ENCODE measurements around the gene LIPC. TPM values are rescaled to one million over a fixed set of nuclear protein-coding genes. Genes with fewer than 3 reads are reported as not detected.

LIPC gene
- total and polyA plus RNA-seq, 2 experiments from 2014 or later, result not detected

DNA sequence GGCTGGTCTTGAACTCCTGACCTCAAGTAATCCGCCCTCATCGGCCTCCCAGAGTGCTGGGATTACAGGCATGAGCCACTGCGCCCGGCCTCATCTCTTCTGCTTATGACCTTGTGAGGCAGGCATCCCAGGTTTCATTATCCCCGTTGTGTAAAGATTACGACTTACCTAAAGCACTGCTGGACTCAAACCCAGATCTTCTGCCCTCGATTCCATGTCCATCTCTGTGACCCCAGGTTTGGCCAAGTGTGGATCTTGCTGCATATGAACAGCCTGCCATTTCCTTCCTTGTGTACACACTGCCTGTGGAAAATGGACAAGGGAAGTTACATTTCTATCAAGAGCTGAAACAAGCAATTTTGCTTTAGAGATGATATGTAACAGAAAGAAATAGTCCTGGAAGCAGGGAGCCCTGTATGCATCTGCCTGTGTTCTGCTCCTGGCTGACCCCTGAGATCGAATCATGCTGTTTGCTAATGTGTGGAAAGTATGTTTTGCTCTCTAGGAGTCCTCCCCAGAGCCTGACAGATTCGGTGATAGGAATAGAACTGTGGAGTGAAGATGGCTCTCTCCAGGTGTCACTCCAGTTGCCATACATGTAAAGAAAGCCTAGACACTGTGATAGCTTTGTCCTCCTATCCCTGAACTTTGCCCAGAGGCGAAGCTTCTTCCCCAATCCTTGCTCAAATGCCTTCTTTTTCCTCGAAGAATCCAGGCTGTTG, 11.8 kb upstream of the LIPC start:
- no peak for TF ChIP-seq ZNF331 (CRISPR knock-in tag; IDR thresholded peaks at IDR 0.05; ENCODE audit: low read depth)
- TF ChIP-seq JUNB (IDR thresholded peaks at IDR 0.05; ENCODE audit: unreplicated experiment), result no peak
- no peak for TF ChIP-seq NANOG (IDR thresholded peaks at IDR 0.05; ENCODE audit: borderline replicate concordance)
- TF ChIP-seq, protein P1, sequence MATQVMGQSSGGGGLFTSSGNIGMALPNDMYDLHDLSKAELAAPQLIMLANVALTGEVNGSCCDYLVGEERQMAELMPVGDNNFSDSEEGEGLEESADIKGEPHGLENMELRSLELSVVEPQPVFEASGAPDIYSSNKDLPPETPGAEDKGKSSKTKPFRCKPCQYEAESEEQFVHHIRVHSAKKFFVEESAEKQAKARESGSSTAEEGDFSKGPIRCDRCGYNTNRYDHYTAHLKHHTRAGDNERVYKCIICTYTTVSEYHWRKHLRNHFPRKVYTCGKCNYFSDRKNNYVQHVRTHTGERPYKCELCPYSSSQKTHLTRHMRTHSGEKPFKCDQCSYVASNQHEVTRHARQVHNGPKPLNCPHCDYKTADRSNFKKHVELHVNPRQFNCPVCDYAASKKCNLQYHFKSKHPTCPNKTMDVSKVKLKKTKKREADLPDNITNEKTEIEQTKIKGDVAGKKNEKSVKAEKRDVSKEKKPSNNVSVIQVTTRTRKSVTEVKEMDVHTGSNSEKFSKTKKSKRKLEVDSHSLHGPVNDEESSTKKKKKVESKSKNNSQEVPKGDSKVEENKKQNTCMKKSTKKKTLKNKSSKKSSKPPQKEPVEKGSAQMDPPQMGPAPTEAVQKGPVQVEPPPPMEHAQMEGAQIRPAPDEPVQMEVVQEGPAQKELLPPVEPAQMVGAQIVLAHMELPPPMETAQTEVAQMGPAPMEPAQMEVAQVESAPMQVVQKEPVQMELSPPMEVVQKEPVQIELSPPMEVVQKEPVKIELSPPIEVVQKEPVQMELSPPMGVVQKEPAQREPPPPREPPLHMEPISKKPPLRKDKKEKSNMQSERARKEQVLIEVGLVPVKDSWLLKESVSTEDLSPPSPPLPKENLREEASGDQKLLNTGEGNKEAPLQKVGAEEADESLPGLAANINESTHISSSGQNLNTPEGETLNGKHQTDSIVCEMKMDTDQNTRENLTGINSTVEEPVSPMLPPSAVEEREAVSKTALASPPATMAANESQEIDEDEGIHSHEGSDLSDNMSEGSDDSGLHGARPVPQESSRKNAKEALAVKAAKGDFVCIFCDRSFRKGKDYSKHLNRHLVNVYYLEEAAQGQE (IDR thresholded peaks at IDR 0.05; ENCODE audit: unreplicated experiment), result no peak
- no peak for TF ChIP-seq ZNF114 (CRISPR knock-in tag; IDR thresholded peaks at IDR 0.05)
- no peak for TF ChIP-seq CREB1 (CRISPR knock-in tag; IDR thresholded peaks at IDR 0.05; ENCODE audit: low read depth)
- TF ChIP-seq, protein P2, sequence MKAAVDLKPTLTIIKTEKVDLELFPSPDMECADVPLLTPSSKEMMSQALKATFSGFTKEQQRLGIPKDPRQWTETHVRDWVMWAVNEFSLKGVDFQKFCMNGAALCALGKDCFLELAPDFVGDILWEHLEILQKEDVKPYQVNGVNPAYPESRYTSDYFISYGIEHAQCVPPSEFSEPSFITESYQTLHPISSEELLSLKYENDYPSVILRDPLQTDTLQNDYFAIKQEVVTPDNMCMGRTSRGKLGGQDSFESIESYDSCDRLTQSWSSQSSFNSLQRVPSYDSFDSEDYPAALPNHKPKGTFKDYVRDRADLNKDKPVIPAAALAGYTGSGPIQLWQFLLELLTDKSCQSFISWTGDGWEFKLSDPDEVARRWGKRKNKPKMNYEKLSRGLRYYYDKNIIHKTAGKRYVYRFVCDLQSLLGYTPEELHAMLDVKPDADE (IDR thresholded peaks at IDR 0.05), result no peak
- TF ChIP-seq POLR2AphosphoS5 (IDR thresholded peaks at IDR 0.05; ENCODE audit: low read depth), result no peak
- TF ChIP-seq ZNF462 (CRISPR knock-in tag; IDR thresholded peaks at IDR 0.05), result no peak
- no peak for TF ChIP-seq EZH2 (IDR thresholded peaks at IDR 0.05; ENCODE audit: low read depth, unreplicated experiment)
- no peak for TF ChIP-seq EZH2phosphoT487 (IDR thresholded peaks at IDR 0.05; ENCODE audit: unreplicated experiment)
- TF ChIP-seq, protein P3, sequence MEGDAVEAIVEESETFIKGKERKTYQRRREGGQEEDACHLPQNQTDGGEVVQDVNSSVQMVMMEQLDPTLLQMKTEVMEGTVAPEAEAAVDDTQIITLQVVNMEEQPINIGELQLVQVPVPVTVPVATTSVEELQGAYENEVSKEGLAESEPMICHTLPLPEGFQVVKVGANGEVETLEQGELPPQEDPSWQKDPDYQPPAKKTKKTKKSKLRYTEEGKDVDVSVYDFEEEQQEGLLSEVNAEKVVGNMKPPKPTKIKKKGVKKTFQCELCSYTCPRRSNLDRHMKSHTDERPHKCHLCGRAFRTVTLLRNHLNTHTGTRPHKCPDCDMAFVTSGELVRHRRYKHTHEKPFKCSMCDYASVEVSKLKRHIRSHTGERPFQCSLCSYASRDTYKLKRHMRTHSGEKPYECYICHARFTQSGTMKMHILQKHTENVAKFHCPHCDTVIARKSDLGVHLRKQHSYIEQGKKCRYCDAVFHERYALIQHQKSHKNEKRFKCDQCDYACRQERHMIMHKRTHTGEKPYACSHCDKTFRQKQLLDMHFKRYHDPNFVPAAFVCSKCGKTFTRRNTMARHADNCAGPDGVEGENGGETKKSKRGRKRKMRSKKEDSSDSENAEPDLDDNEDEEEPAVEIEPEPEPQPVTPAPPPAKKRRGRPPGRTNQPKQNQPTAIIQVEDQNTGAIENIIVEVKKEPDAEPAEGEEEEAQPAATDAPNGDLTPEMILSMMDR (conservative IDR thresholded peaks at IDR 0.05; ENCODE audit: low read depth in 2 of 2), result no peak
- TF ChIP-seq STAT1 (IDR thresholded peaks at IDR 0.05; ENCODE audit: unreplicated experiment), result no peak
- no peaks in the 10 kb centered on the region for H3K4me1 Mint-ChIP-seq
- no peaks in the 10 kb centered on the region for H3K27me3 Mint-ChIP-seq (ENCODE audit: insufficient read depth, low read depth, poor library complexity)
- H3K36me3 Mint-ChIP-seq (ENCODE audit: low read depth), result no peaks in the 10 kb centered on the region
- no peak overlapping the region for H3K4me3 ChIP-seq
- H3K27me3 ChIP-seq (ENCODE audit: insufficient read depth), result no peaks in the 10 kb centered on the region
- H3F3A ChIP-seq (replicated peaks; ENCODE audit: low read depth), result no peaks in the 10 kb centered on the region
- no peaks in the 10 kb centered on the region; the same call in 1 of the 2 replicates for H3K9me2 ChIP-seq (ENCODE audit: insufficient read depth)
- no peaks in the 10 kb centered on the region for H3K79me2 ChIP-seq (replicated peaks; ENCODE audit: insufficient read depth)
- no peak overlapping the region for H3K27ac Mint-ChIP-seq
- H3K4me2 ChIP-seq, result no peak overlapping the region
- ATAC-seq (no peak), DNase-seq (ENCODE audit: low spot score) (no peak)
- peak overlapping the region; percentile 28; the same call in 1 of the 2 replicates for H2AFZ ChIP-seq
- H3K4me3 Mint-ChIP-seq, result no peak overlapping the region
- peaks cover 3% of the 10 kb centered on the region; the same call in 1 of the 3 replicates for H3K9me3 Mint-ChIP-seq
- no peaks in the 10 kb centered on the region for H3K4me1 ChIP-seq (ENCODE audit: insufficient read depth)
- H3K27ac ChIP-seq (ENCODE audit: low read depth), result no peak overlapping the region
- no peaks in the 10 kb centered on the region for H4K20me1 ChIP-seq (replicated peaks; ENCODE audit: insufficient read depth)
- no peaks in the 10 kb centered on the region for H3K36me3 ChIP-seq (ENCODE audit: insufficient read depth)
